Cerebellar cortex (tissue), 1 donor: ENCODE measurements around the gene EVI5.
"Not testable (repeated sequence)": the region's sequence is repeated elsewhere in the genome, so short reads cannot be mapped to it uniquely, and the experiment has no call there.

Source experiments
- DNase-seq: peaks from one replicate; pipeline ENCODE4 v3.0.0-alpha.2; 2015; ENCODE audit warnings: low spot score

Gene EVI5

DNA sequence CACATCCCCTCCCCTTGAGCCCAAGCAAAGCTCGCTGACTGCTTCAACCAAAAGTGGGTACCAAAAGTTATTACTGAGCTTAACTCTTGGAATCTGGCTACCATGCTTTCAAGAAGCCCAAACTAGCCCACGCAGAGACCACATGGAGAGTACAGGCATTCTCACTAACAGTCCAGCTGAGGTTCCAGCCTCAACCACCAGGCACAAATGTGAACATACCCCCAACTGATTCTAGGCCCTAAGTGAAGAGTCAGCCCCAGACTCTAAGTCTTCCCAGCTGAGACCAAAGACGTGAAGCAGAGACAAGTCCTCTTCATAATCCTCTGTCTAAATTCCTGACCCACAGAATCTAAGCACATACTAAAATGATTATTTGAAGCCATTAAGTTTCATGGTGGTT is 36.8 kb downstream of the EVI5 start:
- no peak for DNase-seq

DNA sequence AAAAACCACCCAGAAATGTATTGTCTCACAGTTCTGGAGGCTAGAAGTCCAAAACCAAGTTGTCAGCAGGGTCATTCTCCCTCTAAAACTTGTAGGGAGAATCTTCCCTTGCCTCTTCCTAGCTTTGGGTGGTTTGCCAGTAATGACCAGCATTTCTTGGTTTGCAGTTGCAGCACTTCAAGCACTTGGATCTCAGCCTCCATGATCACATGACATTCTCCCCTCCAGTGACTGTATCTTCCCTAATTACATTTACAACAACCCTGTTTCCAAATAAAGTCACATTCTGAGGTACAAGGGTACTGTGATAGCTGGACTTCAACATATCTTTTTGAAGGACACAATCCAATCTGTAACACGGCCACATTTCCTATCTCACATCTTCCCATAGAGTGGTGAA is 37.2 kb downstream of the EVI5 start:
- no peak for DNase-seq

DNA sequence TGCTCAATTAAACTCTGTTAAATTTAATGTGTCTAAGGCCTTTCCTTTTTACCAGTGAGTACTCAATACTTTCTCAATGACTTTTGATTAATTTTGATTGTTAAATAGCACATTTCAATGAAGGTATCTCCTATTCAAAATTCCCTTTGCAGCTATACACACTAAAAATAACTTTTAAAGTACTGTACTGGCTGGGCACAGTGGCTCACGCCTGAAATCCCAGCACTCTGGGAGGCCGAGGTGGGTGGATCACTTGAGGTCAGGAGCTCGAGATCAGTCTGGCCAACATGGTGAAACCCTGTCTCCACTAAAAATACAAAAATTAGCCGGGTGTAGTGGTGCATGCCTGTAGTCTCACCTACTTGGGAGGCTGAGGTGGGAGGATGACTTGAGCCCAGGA is 38.7 kb downstream of the EVI5 start:
- DNase-seq: not testable (repeated sequence)

DNA sequence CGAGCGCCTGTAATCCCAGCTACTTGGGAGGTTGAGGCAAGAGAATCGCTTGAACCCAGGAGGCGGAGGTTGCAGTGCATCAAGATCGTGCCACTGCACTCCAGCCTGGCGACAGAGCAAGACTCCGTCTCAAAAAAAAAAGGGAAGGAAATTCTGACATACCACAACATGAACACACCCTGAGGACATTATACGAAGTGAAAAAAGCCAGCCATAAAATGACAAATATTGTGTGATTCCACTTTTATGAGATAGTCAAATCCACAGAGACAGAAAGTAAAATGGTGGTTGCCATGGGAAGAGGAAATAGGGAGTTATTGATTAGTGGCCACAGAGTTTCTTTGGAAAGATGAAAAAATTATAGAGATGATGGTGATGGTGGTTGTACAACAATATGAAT is 41.7 kb downstream of the EVI5 start:
- DNase-seq: no peak

DNA sequence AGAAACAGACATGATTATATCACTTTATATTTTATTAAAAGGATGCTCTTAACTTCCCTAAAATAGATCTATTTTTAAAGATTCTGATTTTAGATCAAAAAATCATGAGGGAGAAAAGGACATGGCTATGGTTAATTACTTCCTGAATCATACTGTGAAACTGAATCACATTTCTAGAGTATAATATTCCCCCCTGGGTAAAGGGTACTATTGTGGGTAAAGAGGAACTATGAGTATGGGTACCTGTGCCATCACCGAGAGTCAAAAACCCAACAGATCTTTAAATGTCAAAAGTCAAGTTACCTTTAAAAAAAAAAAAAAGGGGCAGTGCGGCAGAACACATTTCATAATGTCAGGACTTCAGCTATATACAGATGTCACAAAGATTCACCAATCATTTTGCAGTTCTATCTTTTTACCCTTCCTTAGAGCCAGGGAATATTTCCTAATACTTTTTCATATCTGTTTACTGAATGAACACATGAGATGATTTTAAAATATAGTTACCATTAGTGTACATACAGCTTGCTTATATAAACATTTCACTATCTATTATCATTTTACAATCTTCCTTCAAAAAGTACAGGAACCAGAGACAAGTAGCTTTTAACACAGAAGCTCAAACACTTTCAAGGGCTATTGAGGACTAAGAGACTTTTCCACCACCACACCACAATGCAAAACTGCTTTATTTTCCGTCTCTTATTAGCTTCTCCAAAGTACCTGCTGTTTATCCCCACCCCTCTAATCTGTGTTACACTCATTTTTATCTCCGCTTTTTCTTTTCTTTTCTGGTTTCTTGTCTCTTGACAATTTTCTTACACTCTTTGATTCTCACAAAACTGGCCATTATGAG is 45.0 kb downstream of the EVI5 start:
- DNase-seq: no peak

DNA sequence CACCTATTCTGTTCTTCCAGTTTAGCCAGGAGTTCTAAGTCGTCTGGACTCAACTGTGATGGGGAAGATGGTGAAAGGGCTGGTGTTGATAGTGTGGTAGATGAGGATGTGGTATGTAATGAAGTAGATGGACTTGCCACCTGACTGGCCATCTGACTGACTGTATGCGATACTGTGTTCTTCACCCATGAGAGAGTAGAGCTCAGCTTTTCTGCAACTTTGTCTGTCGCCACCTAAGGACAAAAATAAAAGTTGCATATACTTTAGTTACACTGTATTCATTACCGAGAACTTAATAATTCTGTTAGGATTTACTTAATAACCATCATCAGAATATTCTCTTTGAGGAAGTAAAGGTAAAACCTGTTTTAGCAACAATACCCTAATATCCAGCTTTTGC is 48.5 kb downstream of the EVI5 start:
- DNase-seq: no peak

DNA sequence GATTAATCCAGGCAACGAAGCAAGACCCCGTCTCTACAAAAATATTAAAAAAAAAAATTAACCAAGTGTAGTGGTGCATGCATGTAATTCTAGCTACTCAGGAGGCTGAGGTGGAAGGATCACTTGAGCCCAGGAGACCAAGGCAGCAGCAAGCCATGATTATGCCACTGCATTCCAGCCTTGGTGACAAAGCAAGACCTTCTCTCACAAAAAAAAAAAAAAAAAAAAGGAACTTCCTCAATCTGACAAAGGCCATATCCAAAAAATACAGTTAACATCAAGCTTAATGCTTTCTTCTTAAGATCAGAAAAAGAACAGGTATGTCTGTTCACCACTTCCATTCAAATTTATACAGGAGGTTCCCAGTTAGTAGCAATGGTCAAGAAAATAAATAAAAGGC is 54.4 kb downstream of the EVI5 start:
- DNase-seq: no peak

DNA sequence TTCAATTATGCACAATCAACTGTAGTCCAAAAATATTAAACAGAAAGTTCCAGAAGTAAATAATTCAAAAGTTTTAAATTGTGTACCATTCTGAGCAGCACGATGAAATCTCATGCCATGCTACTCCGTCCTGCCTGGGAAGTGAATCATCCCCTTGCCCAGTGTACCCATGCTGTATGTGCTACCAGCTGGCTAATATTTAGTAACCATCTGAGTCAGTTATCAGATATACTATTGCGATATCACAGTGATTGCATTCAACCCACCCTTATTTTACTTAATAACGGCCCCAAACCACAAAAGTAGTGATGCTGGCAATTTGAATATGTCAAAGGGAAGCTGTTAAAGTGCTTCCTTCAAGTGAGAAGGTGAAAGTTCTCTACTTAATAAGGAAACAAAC is 56.2 kb downstream of the EVI5 start:
- no peak for DNase-seq

DNA sequence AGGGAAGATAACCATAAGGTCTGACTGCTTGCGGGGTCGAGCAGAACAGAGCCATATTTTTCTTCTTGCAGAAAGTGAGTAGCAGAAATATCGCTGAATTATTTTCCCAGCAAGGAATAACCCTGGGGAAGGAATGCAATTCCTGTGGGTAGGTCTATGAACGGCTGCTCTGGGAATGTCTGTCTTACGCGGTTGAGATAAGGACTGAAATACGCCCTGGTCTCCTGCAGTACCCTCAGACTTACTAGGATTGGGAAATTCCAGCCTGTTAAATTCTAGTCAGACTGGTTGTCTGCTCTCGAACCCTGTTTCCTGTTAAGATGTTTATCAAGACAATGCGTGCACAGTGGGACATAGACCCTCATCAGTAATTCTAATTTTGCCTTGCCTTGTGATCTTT is 61.2 kb downstream of the EVI5 start:
- DNase-seq: not testable (repeated sequence)

DNA sequence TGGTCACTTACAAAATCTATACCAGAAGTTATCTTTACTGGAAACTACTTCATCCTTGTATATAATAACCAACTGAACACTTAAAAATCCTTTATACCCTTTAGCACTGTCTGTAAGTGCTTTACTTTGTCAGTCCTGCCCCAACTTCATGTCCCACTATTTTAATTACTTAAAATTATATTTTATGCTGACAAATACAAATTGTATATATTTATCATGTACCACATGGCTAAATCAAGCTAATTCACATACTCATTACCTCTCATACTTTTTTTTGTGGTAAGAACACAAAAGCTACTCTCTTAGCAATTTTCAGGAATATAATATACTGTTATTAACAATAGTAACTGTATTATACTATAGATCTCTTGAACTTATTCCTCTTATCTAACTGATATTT is 63.0 kb downstream of the EVI5 start:
- DNase-seq: no peak

DNA sequence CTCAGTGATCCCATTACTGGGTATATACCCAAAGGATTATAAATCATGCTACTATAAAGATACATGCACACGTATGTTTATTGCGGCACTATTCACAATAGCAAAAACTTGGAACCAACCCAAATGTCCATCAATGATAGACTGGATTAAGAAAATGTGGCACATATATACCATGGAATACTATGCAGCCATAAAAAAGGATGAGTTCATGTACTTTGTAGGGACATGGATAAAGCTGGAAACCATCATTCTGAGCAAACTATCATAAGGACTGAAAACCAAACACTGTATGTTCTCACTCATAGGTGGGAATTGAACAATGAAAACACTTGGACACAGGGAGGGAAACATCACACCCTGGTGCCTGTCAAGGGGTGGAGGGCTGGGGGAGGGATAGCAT is 63.8 kb downstream of the EVI5 start:
- DNase-seq: not testable (repeated sequence)

DNA sequence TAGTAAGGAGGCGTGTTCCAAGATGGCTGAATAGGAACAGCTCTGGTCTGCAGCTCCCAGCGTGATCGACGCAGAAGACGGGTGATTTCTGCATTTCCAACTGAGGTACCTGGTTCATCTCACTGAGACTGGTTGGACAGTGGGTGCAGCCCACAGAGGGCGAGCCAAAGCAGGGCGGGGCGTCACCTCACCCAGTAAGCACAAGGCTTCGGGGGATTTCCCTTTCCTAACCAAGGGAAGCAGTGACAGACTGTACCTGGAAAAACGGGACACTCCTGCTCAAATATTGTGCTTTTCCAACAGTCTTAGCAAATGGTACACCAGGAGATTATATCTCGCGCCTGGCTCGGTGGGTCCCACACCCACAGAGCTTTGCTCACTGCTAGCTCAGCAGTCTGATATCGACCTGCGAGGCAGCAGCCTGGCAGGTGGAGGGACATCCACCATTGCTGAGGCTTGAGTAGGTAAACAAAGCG is 69.4 kb downstream of the EVI5 start:
- DNase-seq: not testable (repeated sequence)

DNA sequence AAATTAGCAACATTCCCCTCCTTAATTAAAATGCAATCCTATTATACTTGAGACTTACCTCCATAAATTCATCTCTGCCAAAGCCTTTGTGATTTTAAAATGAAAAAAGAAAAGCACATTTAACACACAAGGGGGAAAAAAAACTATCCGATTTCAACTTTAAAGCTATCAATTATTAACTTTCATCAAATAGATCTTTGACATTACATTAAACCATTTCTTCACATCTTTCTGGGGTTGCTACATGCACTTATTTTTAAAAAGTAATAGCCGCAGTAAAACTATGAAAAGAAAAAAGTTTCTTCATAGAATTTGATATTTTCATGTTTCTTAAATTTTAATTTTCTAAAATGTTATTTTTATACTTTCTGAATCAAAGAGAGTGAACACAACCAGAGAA is 71.0 kb downstream of the EVI5 start:
- no peak for DNase-seq

DNA sequence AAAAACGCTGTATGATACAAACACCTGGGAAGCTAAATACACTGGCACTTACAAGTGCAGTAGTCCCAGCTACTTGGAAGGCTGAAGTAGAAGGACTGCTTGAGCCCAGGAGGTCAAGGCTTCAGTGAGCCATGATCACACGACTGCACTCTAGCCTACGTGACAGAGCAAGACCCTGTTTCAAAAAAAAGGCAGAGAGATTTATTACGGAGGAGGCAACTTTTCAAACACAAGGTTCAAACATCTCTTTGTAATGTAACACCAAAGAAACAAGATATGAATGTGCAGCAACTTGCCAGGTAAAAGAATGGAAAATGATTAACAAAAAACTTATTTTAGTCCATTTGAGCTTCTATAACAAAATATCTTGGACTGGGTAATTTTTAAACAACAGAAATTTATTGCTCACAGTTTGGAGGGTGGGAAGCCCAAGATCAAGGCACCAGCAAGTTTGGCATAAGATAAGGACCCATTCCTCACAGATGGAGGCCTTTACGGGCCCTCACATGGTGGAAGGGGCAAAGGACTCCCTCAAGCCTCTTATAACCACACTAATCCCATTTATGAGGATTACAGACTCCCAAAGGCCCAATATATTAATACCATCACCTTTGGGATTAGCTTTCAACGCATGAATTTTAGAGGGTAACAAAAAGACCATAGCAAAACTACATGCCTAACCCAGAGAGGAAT is 73.3 kb downstream of the EVI5 start:
- DNase-seq: no peak

DNA sequence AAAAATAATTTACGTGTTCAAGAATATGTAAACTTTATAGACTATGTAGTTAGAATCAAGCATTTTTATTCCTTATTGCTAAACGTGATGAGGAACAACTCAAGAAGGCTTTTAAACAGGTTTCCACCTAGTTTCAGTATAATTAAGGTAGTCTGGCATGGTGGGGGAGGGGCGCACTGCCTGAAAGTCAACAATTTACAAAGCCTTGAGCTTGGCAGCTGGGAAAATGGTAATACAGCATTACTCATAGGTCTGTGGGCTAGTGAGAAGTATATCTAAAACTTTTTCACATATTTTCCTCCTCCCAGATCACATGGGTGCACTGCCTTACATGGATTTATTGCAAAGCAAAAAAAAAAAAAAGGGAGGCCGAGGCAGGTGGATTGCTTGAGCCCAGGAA is 75.2 kb downstream of the EVI5 start:
- DNase-seq: no peak

DNA sequence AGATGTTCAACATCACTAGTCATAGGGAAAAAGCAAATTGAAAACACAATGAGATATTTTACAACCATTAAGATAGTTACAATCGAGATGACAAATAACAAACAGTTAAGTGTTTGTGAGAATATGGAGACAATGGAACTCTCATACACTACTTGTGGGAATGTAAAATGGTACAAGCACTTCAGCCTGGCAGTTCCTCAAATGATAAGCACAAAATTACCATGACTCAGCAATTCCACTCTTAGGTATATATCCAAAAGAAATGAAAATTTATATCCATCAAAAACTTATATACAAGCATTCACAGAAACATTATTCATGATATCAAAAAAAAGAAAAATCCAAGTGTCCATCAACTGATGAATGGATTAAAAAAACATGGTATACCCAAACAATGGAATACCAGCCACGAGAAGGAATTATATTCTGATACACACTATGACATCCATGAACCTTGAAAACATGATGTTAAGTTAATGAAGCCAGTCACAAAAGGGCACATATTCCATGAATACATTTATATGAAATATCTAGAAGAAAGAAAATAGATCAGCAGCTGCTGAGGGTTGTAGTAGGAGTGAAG is 76.4 kb downstream of the EVI5 start:
- no peak for DNase-seq

DNA sequence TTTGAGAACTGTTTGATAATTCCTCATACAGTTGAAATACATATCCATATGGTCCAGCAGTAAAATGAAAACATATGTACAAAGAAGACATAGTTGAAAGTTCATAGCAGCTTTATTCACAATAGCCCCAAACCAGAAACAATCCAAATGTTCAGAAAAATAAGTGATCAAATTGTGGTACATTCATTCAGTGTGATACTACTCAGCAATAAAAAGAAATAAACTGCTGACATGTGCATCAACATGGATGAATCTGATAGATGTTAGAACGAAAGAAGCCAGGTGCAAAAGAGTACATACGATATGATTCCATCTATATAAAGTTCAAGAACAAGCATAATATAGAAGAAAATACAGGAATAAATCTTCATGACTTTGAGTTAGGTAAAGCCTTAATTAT is 77.2 kb downstream of the EVI5 start:
- DNase-seq: no peak

DNA sequence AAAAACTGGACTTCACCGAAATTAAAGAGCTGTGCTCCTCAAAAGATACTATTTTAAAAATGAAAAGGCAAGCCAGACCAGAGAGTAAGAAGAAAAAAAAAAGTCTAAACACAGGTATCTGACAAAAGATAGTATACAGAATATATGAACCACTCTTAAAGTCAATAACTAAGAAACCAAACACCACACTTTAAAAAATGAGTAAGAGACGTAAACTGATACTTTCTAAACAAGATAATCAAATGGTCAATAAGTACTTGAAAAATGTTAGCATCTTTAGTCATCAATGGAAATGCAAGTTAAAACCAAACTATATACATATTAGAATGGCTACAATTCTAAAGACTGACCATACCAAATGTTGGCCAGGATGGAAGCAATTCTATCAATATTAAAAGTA is 77.6 kb downstream of the EVI5 start:
- DNase-seq: no peak

DNA sequence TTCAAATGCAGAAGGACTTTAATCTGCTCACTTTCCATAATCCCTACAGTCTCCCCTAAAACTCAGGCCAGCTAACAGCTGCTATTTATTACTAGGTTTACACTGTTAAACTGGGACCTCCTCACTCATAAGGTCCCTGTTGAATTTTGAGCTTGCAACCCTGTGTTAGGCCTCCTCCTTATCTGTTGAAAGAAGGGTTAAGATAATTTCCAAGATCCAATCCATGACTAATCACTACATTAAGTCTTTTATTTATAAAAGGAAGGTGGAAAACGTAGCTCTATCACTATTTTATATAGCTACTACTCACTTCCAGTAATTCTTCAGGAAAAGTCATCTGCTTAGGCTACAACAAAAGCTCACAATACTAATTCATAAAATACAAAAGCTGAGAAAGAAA is 79.5 kb downstream of the EVI5 start:
- DNase-seq: no peak

DNA sequence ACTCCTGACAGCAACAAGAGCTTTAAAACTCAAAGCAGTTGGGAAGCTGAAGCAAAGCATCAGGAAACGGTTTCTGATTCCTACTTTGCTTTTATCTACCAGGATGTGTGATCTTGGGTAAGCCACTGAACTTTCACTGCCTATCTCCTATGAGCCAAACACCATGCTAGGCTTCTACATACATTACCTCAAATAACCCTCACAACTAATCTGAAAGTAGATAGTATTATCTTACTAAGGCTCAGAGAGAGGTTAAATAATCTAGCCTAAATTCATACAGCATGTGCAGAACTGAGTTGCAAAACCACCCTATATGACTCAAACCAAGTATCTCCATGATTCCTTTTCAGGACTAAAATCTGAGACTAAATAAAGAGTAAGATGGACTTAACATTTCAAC is 83.8 kb downstream of the EVI5 start:
- DNase-seq: no peak

DNA sequence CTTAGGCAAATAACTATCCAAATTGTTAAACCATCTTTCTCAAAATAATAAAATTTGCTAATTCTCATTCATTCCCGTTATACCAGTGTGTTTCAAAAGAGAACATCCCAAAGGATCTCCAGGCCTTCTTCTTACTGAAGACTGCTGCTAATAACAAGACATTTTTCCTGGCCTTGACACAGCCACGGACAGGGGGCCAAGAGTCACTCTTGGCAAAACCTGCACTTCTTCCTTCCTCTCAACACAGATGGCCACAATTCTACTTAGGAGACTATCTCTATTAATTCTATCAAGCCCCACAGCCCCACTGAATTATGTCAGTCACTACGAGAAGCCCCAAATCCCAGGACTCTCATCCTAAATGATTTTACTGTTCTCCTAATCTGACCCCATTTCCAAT is 86.0 kb downstream of the EVI5 start:
- peak; percentile 69 for DNase-seq

DNA sequence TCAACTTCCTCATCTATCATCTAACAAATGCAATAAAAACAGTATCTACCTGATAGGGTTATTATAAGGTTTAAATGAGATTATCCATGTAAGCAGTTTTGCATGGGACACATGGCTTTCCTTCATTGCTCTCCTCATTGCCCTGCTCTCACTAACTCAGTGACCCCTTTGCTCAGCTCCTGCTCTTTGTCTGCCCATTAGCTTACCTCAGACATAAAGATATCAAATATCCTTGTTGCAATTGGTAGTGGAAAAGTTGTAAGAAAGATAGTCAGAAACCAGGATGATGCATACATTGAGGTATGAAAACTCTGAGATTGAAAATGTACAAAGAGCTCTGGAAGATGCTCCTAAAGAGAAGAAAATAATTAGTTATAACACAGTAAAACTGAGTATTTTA is 89.8 kb downstream of the EVI5 start:
- DNase-seq: no peak

DNA sequence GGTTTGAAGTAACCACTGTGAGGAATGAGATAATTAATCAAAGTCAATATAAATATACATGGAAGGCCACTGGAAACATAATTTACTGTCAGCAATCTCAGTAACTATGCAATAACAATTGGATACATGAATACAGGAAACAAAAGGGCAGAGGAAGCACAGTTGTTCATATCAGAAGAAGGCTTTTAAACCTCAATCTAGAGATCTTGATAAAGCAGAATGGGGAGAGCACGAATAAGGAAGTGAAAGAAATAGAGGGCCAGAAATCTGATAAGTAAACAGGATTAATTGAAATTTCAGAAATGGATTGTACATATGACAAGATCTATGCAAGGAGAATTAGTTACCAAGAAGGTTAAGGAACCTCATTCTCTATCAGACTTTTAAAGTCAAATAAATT is 93.0 kb downstream of the EVI5 start:
- DNase-seq: no peak
